Ecto neural progenitor cell (in vitro differentiated cells): ENCODE measurements around the gene RHOD.

Experiments
- DNase-seq: peaks from one replicate; pipeline ENCODE4 v3.0.0-alpha.2; 2018; ENCODE audit warnings: low spot score

Gene RHOD

DNA sequence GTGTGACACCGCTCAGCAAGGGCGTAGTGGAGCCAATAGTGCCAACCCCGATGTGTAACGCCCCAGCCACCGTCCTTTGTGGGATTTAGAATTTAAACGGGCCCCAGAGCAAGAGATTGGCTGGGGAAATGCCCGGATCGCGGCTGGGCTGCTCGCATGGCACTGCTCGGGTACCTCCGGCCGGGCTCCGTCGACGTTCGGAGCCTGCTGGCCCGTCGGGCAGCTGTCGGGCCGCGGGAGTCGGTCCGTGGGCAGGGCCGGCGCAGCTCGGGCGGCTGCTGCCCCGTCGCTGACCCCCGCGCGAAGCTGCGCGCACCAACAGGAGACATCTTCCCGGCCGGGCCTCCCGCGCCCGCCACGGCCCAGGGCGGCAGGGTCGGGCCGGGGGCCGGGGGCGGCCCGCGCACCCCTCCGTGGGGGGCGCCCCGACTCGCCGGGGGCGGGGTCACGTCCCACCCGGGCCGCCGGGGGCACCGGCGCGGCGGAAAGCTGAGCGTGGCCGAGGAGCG, 61.1 kb downstream of the RHOD start:
- peak; percentile 71 for DNase-seq

DNA sequence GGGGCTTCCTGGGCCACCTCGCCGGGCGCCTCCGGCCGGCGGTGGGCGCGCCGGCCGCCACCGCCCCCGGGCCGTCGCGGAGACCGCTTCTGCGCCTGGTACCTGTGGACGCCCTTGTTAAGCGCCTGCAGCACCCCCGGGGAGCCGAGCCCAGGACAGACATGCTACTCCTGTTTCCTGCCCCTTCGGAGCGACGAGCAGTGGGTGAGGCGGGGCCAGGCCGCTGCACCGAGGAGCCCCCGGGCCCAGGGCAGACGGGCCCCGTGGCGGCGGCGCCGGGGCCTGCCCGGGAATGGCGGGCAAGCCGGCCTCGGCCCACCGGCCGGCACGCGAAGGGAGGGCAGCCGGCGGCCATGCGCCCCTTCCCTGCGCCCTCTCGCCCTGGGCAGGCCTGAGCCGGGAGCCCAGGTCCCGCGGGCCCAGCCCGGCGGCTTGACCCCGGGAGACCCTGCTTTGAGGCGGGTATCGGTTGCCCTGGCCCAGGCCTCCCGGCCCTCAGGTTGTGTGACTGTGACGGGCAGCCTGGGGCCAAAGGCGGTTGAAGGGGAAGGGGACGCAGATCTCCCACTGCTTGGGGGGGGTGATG, 61.6 kb downstream of the RHOD start:
- DNase-seq, result no peak

DNA sequence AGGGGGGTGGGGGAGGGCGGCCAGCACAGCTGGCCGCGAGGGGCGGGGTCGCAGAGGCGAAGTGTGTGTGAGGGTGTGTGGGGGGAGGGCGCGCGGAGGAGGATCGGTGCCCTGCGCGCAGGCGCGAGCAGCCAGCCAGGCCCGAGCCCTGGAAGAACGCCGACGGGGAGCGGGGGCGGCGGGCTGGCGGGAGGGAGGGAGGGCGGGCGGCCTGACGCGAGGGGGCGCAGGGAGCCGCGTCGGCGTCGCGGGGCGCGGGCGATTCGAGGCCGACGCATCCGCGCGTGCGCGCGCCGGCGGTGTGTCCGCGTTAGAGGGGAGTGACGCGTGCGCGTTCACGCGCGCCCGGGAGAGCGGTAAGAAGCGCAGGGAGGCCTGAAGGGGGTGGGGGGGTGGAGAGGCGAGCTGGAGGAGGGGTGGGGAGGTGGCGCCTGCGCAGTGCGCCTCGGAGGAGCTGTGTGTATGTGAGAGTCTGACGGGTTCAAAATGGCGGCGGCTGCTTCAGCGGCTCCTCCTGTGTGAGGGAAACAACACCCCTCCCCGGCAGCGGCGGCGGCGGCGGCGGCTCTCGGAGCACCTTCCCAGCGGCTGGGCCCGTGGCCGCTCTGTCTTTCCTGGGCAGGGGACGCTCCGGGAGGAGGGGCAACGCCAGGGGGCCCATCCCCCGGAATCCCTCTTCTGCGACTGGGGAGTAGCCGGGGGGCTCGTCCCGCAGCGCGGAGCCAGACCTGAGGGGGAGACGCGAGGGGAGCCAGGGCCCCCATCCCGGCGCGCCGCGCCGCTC, 62.3 kb downstream of the RHOD start, which contains the start of gene KDM2A:
KDM2A (plus strand) TSS at position 463 of the 784 bp plus-strand sequence. CDS start 2,054 bp downstream, outside the sequence.
- peak; percentile 100 for DNase-seq

DNA sequence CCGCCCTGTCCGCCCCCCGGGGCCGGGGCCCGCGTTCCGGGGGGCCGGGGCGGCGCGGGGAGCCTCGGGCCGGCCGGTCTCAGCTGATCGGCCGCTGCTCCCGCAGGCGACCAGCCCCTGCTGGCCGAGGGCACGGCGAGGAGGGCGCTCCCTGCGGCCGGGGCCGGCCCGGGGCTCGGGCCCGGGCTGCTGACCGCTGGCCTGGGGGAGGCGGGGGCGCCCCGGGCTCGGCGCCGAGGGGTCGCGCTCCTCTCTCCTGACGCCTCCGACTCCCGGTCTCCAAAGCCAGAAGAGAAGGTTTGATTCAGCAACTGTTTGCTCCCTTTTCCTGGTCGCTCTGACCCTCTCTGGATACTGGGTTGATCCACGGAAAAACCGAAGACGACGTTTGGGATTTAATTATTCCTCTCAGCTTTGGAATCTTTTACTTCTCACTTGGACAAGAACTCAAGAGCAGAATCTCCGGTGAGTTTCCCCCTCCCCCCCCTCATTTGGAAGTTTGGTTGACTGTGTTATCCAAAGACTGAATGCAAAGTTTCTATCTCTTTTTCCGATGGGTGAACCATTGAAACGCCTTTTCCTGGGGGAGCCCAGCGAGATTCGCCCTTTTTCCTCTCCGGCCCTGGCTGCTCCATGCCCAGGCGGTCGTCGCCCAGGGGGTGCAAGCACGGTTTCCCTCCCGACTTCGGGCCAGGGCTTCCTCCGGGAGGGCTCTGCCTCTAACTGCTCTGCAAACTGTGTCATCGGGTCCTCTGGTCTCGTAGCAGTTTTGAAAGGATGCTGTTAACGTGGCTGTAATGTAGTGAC, 63.1 kb downstream of the RHOD start:
- peak; percentile 60 for DNase-seq

DNA sequence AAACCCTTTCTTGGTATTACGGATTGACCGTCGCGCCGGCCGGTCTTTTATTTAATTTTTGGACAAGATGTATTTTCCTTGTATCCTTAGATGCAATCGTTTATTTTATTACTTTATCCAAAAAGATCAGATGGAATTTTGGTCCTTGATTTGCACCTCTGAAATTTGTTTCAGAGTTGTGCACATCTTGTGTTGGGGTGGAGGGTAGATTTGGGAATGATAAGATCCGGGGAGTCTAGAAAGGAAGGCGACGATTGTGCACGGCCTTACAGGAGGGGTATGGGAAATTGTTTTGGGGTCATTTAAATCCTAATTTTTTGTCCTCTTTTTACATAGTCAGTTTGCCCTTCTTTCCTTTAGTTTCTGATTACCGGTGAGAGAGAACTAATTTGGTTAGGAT, 63.8 kb downstream of the RHOD start:
- DNase-seq, result no peak

DNA sequence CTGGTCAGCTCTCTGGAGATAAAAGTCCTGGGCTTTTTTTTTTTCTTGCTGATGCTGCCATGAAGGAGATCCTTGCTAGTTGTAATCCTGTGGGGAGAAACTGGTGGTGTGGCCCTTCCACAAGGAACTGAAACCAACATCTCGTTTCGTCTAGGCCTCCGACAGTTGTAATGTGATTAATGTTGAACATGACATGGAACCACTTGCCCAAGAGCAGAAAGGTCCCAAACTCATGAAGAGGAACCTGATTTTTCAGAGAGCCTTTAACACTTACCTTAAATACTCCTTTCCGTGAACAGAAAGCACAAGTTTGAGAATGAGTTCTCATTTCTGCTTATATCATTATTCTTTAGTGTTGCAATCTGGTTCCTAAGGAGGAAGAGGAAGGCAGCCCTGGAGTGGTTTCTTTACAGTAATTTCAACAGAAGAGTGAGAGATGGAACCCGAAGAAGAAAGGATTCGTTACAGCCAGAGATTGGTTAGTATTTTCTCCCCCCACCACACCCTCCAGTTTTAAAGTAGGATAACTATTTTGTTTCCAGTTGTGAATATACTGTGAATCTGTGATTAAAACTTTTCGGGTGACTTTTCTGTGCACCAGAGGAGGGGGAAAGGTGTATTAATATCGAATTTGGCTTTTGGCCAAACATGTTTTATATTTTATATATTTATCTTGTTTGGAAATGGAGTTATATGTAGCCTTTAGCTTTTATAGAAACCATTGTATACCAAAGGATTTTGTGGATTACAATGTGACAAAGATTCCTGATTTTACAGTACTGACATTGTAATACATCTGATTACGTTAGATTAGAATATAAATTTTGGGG, 64.4 kb downstream of the RHOD start:
- DNase-seq, result no peak
